GM12875 (cell line): ENCODE measurements around the gene RMND1.
"Not testable (repeated sequence)": the region's sequence is repeated elsewhere in the genome, so short reads cannot be mapped to it uniquely, and the experiment has no call there.

ENCODE experiments used
- H3K4me3 ChIP-seq: one replicate; pipeline ENCODE4 v1.5.1; 2011; ENCODE audit warnings: low read depth, low read length, control low read depth
- CTCF ChIP-seq: IDR thresholded peaks from 2 replicates; pipeline ENCODE4 v1.5.1; 2011; ENCODE audit warnings: low read depth, mild to moderate bottlenecking, control low read depth, inconsistent platforms, low read length, moderate library complexity, borderline replicate concordance; ENCODE audit not compliant: insufficient read depth

The RMND1 gene

GRCh38 chr6:151387175-151387970, 64.6 kb downstream of the RMND1 start:
- no peak for TF ChIP-seq CTCF
- no peak overlapping the region for H3K4me3 ChIP-seq

DNA sequence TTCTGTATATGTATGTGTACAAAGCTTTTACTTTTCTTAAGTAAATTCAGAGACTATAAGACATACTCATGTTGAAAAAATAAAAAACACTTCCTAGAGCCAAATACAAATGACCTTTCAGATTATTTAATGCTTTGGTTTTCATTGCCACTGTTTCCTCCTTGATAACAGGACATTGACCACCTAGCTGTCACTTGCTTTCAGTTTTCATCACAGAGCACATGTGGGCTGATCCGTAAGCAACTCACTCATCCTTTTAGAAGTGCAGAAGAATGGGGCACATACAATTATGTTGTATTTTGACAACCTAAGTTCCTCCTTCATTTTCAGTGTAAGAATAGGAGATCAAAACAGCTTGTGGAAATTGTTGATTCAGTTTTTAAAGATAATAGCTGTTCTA, 66.7 kb downstream of the RMND1 start:
- H3K4me3 ChIP-seq: no peak overlapping the region
- no peak for TF ChIP-seq CTCF

DNA sequence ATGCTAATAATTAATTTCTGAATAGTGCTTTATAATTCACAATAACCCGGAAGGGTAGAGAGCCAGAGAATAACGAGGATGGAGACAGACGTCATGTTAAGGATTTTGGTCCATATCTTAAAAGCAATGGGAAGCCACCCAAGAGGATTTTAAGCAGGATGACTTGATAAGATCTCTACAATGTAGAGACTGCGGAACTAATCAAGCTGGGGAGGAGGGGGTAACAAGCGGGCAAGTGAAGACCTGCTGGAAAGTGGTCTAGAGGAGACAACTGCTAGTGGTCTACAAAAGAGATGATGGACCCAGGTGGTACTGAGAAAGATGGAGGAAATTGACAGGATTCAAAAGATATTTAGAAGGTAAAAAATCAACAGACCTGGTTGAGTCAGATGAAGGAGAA, 67.8 kb downstream of the RMND1 start:
- no peak overlapping the region for H3K4me3 ChIP-seq
- no peak for TF ChIP-seq CTCF

GRCh38 chr6:151382631-151383030, 69.3 kb downstream of the RMND1 start:
- not testable (repeated sequence) for H3K4me3 ChIP-seq

- H3K4me3 ChIP-seq: no peak overlapping the region
- no peak for TF ChIP-seq CTCF
Observed at GRCh38 chr6:151381722-151382121, 70.2 kb downstream of the RMND1 start.

GRCh38 chr6:151380848-151381205, 71.1 kb downstream of the RMND1 start:
- no peak overlapping the region for H3K4me3 ChIP-seq
- TF ChIP-seq CTCF: no peak

DNA sequence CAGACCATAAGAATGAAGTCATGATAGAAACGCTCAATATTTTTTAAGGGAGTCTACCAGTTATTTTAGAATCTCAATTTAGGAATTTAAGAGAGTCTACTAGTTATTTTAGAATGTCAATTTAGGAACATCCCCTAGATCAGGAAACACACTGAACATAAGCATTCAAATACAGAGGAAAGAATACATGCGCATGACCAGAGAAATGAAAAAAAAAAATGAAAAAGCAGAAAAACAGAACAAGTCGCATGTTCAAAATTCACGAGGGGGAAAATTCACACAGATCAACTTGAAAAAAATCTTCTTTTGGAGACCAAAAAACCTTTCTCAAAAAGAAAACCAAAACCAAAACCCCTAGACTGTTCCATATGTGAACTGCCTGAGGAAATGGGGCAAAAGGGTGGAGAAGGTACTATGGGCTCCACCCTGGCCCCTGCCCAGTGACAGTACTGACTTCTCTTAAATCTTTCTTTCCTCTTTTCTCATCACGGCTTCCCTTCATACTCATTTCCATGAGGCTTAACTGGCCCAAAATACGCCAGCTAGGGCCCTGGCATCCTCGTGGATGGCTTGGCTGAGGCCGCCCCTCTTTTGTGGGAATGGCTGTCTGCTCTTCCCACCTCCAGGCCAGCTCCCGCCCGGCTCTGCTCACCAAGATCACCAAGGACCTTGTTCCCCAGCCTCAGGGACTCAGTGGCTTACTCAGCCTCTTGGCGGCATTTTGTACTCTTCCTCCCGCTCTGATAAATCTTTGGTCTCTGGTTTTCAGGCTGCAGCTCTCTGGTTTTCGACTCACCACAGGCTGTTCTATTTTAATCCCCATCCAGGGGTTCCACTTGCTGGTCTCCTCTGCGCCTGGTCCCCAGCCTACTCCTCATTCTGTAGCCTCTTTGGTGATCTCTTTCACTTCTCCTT, 71.7 kb downstream of the RMND1 start:
- no peak overlapping the region for H3K4me3 ChIP-seq
- TF ChIP-seq CTCF: no peak
